ENCODE measurements around the gene PTPN7.
"Not testable (repeated sequence)": the region's sequence is repeated elsewhere in the genome, so short reads cannot be mapped to it uniquely, and the experiment has no call there.

PTPN7 gene

DNA sequence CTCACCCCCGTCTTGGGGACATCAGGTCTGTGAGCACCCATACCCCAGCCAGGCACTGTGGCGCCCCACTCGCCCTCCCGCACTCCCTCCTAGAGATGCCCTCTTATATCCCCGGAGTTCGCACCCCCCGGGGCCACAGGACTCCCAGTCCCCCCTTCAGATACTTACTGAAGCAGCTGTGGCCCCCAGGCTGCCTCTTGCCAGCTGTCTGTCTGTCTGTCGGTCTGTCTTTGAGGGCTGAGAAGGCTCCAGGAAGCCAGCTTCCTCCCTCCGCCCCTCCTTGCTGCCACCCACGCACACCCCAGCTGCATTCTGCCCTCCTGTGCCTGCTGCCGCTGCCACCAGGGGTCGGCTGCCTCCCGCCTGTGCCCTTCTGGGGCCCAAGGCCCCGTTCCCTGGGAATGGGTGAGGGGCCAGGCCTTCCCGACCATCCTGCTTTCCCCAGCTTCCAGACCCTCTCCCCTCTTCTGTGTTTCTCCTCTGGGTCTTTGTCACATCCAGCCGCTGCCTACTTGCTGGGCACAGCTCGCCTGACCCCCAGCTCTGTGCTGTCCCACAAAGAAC, at the start of gene PTPN7:
Gene PTPN7 (minus strand): TSS at position 226 of the 564 bp plus-strand sequence. CDS start 1,200 bp downstream, outside the sequence.
- DNase-seq = peak; percentile 94 to 95

DNA sequence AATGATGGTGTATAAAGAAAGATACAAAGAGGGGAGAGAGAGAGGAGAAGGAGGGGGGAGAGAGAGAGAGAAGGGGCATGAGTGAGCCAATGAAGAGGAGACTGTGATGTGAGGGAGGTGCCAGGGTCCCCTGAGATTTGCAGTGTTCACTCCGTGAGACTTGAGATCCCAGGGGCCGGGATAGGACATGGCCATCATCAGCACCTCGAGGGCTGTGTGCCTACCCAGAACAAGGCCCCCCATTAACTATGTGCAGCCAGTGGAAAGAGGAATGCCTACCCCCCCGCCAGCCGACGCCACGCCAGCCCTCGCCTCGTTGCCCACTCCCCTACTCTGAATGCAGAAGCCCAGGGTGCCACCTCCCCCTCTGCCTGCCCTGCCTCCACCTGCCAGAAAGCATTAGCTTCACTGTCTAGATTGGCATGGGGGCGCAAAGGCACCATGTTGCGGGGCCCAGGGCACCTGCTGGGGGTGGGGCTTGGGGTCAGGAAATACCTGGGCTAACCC, 48.0 kb upstream of the PTPN7 start:
- no peak for DNase-seq

DNA sequence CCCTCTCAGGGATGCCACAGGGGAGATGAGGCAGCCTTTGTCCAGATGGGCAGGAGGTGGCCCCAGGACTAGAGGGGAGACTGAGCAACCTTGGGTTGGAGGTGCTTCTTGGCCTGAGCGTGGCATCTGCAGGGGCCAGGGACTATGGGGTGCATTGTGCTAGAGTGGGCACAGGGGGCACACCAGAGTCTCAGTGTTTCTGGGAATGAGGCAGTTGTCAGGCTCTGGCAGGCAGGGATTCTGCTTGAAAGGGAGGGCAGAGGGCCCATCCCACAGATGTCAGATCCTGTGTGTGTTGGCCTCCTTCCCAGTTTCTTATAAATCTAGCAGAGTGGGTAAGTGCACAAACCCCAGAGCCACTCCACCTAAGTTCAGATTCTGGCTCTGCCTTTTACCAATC, 46.9 kb upstream of the PTPN7 start:
- no peak for DNase-seq

DNA sequence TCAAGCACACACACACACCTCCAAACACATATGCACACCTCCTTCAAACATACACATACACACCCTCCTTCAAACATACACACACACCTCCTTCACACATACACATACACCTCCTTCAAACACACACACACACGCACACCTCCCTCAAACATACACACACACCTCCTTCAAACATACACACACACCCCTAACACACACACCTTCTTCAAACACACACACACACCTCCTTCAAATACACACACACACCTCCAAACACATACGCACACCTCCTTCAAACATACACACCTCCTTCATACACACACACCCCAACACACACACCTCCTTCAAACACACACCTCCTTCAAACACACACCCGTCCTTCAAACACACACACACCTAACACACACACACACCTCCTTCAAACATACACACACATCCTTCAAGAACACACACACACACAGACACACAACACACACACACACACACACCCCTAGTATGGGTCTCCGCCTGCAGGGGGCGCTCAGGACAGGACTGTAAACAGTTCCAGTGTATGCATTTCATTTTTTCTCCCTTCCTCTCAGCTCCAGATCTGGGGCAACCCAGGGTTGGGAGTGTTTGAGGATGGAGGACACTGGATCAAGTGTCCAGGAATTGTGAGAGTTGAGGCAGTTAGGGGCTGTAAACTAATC, 45.3 kb upstream of the PTPN7 start:
- peak in 1 of 2 experiments; percentile 22 for DNase-seq

DNA sequence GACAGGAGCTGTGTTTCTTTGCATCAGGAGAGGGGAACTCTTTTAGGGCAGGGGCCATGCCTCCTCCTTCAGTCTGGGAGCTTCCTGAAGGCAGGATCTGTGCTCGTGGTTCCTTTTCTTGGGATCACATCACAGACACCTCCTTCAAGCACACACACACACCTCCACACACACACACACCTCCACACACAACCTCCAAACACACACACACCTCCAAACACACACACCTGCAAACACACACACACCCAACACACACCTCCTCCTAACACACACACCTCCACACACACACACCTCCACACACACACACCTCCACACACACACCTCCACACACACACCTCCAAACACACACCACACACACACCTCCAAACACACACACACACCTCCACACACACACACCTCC, 43.7 kb upstream of the PTPN7 start:
- DNase-seq = no peak

DNA sequence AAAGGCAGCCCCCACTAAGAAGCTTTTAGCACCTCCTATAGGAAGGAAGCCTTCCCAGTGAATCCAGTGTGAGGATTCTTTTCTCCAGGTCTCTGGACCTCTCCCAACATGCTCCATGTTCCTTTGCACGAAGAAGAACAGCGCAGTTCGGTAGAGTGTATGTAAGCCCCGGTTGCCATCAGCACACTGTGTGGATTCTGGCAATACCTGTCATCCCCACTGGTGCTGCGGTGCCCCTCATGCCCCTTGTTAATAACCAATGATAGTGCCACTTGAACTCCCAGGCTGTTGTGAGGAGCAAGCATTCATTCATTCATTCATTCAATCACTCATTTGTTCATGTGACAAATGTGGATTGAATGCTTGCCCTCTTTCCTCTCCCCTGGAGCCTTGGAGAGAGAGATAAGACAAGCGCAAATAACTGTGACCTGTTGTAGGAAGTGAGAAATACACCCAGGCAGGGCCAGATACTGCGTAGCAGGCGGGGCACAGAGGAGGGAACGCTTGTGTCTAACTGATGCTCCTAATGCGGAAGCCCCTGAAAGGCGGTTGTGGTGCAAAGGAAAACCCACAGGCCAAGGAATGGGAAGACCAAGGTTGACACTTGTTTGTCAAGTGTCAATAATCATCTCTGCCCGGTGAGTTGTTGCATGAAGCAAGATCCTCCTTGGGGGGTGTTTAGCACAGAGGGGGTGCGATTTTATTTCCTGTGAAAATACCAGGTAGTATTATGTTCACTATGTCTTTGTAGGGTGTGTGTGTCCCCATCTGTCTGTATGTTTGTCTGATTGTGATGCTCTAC, 43.0 kb upstream of the PTPN7 start:
- DNase-seq = no peak

DNA sequence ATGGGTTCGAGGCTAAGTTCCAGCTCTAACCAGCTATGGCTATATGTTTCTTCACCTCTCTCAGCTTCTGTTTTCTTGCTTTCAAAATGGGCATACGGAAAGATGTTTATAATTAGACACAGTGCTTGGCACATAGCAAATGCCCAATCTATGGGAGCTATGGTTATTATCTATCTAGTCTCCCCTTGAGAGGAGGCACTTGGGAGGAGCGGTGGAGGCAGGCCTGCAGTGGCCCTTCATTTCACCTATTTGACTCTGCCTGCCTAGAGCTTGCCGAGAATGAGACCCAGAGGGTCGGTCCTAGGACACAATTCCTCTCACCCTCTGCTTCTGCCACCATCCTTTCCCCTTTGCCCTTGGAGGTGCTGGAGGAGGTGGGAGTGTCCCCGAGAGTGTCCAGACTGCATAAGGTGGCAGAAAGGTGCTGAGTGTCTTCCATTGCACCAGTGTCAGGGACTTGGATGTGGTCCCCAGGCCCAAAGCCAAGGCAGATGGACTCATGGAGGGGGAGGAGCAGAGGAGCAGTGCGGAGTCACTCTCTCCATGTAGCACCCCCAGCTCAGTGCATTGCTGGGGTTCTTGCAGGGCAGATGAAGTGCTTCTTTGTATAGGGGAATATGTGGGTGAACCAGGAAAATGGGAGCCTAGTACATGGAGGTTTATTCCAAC, 42.2 kb upstream of the PTPN7 start:
- no peak for DNase-seq

DNA sequence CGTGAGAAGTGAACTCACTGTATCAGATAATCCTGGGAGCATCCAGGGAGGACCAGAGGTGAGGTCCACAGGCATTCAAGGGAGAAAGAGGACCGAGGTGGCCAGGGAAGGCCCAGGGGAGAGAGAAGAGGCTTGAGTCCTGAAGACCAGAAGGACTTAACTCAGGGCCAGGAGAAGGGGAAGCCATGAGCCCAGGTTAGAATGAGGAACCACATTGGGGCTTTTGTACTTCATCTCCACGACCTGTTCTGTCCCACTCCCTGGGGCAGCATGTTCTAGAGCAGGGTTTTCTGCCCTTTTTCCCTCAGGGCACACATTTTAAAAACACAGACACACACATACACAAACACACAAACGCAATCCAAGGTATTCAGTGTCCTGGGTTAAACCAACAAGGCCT, 41.6 kb upstream of the PTPN7 start:
- no peak for DNase-seq

DNA sequence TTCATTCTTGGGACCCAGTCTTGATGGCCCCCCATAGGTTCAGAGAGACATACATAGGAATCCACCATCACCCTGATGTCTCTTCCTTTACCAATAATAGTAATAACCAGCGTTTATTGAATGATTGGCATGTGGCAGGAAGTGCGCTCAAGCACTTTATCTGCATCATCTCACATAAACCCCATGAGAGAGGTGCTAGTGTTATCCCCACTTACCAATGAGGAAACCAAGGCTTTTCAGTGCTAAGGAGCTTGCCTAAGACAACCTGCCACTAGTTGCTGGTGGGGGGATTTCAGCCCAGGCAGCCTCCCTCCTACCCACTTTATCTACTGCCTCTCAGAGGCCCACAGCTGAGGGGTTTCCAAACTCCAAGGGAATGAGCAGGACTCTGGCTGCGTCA, 40.9 kb upstream of the PTPN7 start:
- DNase-seq = no peak

DNA sequence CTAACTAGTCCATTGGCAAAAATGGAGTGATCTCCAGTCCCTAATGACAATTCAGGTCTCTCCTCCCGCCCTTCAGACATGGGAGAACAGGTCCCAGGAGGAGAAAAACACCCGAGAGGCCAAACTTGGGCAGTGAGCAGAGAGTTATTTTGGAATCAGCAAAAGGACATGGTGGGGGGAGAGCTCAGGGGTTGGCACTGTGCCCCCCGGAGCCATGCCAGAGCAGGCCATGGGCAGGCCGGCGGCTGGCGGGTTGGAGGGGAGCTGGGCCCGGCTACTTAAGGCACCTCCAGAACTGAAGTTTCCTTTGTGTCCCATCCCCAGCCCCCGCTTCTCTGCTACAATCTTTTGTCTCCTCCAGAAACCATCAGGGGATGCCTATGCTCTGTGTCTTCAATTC, 40.3 kb upstream of the PTPN7 start:
- DNase-seq = no peak

DNA sequence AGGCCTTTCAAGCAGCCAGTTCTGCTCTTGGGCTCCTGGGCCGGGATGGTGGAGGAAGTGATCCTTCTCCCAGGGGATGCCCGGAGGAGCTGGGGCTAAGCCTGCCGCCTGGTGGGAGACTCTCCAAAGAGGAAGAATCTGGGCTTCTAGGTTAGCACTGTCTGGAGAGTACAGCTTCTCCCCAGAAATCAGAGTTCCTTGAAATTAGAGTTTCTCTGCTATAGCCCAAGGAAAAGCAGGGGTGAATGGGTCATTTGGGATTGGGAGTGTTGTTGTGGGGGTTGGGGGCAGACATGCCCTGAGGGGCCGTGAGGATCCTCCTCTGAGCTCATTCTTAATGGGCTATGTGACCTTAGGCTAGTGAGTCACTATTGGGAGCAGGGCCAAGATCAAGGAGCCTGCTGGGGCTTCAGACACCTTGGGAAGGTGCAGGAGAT, 39.7 kb upstream of the PTPN7 start:
- DNase-seq = no peak

DNA sequence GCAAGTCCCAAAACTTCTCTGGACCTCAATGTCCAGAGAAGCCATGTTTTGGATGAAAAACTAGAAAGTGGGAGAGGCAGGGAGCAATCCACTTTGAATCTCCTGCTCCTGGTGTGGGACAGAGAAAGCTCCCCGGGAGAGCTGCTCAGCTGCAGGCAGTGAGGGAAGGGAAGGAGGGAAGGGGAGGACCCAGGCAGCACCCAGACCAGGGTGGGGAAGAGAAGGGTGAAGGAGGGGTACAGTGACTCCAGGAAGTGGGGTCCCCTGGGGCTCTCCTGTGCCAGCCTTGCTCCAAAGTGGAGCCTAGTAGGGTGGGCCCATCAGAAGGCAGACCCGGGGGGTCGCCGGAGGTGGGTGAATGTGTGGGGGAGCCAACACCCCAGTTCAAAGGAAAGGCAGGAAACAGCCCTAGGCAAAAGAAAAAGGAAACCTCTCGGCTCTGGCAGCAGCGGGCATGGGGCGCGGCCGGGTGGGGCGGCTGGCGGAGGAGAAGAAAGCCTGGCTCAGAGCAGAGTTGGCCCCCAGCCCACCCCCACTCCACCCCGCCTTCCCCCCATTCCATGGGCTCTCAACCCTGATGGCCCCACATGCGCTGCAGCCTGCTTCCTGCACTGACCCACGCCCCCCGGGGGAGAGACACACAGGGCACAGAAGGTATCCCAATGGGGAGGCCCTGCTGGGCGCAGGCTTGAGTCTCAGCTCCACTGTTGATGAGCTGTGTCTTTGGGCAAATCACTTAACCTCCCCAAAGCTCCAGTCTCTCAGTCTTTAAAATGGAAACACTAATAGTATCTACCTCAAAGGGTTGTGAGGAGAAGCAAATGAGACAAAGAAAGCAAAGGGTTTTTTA, 38.9 kb upstream of the PTPN7 start:
- DNase-seq = no peak

DNA sequence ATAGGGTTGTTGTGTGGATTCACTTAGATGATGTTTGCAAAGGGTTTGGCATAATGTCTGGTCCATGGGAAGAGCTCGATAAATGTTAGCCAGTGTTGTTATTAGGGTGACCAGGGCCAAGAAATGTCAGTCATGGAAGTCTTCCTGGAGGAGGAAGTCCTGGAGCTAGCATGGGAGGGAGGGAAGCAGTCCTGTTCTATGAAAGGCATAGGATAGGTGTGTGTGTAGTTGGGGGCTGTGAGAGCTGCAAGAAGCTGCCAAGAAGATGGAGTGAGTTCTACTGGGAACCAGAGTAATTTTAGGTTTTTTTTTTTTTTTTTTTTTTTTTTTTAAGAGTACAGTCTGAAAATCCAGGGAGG, 37.9 kb upstream of the PTPN7 start:
- no peak for DNase-seq

DNA sequence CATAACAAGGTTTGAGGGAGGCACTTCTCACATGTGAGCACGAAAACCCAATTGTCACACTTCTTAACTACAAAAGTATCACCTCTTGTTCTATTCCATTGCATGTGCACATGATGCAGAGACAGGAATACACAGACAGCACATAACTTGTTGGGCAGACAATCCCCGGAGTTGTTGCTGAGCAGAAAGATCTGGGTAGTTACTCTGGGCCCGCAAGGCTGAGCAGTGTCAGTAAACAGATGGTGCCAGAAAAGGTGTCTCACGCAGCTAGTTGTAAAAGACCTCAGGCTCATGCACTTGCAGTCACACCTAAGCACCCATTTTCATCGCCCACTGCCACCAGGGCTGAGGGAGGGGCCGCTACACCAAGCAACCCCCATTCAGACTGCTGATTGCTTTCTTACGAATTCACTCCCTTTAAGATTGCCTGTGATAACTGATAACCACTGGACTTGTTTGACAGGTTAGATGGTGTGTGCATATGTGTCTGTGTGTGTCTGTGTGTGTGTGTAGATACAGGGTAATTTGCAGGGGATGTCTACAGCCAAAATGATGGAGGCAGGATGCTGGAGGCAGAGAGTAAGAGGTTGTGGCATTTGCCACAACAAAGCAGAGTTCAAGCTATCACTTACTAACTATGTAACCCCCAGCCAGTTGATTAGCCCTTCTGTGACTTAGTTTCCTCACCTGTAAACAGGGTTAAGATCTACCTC, 37.4 kb upstream of the PTPN7 start:
- DNase-seq = no peak

DNA sequence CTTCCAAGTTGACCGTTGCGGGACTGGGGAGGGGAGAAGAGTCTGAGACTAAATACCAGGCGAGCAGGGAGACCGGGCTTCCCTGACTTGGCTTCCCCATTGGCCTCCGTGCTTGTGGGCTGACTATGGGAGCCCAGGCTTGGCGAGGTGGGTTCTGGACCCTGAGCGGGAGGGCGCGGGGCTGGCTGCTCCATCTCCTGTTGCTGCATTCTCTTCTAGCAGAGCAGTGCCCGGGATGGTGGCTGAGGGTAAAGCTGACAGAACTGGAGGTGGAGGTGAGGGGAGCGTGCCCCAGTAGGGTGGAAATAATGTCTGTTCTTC, 33.9 kb upstream of the PTPN7 start:
- no peak for DNase-seq

DNA sequence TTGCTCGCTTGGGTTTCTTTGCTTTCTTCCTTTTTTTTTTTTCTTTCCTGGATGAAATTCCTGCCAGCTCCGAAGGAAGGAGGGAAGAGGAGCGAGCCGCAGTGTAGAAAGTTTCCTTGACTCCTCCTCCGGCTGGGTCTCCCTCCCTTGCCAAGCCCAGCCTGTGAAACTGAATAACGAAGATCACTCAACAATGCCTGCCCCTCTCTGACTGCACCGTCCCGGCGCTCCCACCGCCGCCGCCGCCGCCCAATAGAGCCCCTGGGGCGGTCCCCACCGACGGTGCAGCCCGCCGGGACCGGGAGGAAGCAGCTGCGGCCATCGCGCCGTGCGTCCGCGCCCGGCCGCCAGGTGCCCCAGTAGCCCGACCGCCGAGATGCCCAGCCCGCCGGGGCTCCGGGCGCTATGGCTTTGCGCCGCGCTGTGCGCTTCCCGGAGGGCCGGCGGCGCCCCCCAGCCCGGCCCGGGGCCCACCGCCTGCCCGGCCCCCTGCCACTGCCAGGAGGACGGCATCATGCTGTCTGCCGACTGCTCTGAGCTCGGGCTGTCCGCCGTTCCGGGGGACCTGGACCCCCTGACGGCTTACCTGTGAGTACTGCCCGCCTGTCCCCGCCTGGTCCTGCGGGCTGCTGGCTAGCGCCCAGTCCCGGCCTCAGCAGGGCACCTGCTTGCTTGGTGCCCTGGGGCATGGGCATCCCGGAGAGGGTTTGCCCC, 33.4 kb upstream of the PTPN7 start, which contains the start of gene LGR6:
Gene LGR6 (plus strand): TSS at position 186 of the 714 bp plus-strand sequence. CDS start 191 bp downstream, at position 377.
- DNase-seq = no peak

DNA sequence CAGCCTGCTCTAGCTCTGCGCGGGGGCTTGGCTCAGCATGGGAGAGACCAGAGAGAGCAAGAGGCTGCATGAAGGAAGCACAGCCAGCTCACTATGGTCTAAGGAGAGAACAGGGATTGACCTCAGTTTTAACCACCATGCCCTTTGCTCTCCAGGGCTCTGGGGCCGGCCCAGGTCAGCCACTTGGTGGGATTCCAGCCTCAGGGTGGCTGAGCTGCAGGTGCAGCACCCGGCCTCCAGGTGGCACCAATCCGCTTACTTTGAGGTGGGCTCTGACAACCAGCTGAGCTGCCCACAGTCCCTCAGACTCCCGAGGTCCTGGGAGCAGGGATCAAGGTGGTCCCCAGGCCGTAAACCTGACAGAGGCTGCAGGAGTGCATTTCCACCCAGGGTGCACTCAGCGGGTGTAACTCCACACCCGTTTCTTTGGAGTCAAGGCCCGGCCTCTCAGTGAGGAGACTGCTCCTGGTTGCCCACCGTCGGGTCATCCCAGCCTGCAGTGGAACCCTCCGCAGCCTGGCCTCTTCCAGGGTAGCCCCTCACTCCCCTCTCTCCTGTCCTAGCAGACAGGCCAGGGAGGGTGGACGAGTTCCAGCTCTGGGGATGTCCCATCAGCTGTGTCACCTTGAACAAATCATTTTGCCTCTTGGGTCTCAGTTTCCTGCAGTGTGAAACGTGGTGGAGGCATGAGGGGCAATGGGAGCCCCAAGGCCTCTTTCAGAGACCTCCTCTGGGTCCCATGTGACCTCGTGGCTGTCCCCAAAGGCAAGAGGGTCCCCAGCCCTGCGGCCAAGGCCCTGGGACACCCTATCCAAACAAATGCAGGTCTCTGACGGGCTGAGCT, 32.6 kb upstream of the PTPN7 start:
- peak; percentile 63 to 69 for DNase-seq

DNA sequence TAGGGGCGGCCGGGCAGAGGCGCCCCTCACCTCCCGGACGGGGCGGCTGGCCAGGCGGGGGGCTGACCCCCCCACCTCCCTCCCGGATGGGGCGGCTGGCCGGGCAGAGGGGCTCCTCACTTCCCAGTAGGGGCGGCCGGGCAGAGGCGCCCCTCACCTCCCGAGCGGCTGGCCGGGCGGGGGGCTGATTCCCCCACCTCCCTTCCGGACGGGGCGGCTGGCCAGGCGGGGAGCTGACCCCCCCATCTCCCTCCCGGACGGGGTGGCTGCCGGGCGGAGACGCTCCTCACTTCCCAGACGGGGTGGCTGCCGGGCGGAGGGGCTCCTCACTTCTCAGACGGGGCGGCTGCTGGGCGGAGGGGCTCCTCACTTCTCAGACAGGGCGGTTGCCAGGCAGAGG, 31.0 kb upstream of the PTPN7 start:
- not testable (repeated sequence) for DNase-seq

DNA sequence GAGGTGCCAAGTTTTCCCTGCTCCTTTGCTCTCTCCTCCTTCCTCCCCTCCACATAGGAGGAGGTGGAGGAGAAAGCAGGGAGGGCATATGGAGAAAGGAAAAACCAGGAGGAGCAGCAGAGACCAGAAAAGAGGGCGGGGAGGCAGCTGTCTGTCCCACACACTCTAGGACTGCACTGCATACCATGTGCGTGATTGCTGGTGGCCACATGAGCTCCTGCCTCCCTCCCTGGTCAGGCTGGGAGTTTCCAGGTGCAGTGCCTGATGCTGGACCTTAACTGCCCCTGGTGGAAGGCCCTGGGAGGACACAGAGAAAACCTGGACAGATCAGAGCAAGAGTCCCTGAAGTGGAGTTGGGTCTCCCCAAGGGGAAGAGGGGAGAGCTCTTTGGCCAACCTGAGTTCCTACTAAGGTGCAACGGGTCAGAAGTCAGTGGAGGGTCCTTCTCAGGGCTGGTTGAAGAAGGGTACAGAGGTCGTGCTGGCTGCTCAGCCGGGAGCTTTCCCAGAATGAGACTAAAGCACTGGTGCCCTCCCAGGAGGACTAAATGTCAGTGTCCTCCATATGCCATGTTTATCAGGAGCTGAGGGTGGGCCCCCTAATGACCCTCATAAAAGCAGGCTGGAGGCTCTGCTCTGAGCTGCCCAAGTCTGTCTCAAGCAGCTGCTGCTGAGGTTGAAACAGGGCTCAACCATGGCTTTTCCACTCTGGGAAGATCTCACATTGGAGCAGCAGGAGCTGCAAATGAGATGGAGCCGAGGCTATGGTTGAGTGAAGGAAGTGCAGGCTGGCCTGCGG, 29.7 kb upstream of the PTPN7 start:
- no peak for DNase-seq
